Measurements from ENCODE around the gene PTGS2. TPM values are rescaled to one million over a fixed set of nuclear protein-coding genes. Genes with fewer than 3 reads are reported as not detected.

PTGS2 gene
- total and polyA plus RNA-seq, 2 of the 8 experiments (the other 6 are each of a cell fraction or from before 2014, with no cell fraction given) = 0.29 to 0.35 TPM

- TF ChIP-seq CHD7 (IDR thresholded peaks at IDR 0.05; ENCODE audit: insufficient replicate concordance, low read length) (no peak), MAFK (IDR thresholded peaks at IDR 0.05; ENCODE audit: low read depth, low read length) (no peak), SP4 (IDR thresholded peaks at IDR 0.05; ENCODE audit: low read length) (no peak), RXRA (IDR thresholded peaks at IDR 0.05; ENCODE audit: insufficient read depth, low read depth, low read length) (no peak), BACH1 (IDR thresholded peaks at IDR 0.05; ENCODE audit: low read length) (peak; percentile 22; the same call in 1 of the 2 replicates), RAD21 (IDR thresholded peaks at IDR 0.05 in 1 of 2, conservative IDR thresholded peaks at IDR 0.05 in 1 of 2; ENCODE audit: low read depth in 2 of 2, low read length in 2 of 2) (peak; percentile 55 to 56), TAF7 (optimal IDR thresholded peaks at IDR 0.05; ENCODE audit: borderline replicate concordance, low read depth, low read length) (no peak), BCL11A (IDR thresholded peaks at IDR 0.05; ENCODE audit: low read depth in 2 of 2, low read length in 2 of 2) (no peak), GTF2F1 (IDR thresholded peaks at IDR 0.05; ENCODE audit: borderline replicate concordance, low read depth, low read length) (no peak), POU5F1 (IDR thresholded peaks at IDR 0.05; ENCODE audit: low read depth, low read length) (no peak)
Observed at GRCh38 chr1:186680245-186681061, at the start of gene PTGS2 (continued).
